Measurements from ENCODE around the gene GPR146.

- TF ChIP-seq, protein P1, sequence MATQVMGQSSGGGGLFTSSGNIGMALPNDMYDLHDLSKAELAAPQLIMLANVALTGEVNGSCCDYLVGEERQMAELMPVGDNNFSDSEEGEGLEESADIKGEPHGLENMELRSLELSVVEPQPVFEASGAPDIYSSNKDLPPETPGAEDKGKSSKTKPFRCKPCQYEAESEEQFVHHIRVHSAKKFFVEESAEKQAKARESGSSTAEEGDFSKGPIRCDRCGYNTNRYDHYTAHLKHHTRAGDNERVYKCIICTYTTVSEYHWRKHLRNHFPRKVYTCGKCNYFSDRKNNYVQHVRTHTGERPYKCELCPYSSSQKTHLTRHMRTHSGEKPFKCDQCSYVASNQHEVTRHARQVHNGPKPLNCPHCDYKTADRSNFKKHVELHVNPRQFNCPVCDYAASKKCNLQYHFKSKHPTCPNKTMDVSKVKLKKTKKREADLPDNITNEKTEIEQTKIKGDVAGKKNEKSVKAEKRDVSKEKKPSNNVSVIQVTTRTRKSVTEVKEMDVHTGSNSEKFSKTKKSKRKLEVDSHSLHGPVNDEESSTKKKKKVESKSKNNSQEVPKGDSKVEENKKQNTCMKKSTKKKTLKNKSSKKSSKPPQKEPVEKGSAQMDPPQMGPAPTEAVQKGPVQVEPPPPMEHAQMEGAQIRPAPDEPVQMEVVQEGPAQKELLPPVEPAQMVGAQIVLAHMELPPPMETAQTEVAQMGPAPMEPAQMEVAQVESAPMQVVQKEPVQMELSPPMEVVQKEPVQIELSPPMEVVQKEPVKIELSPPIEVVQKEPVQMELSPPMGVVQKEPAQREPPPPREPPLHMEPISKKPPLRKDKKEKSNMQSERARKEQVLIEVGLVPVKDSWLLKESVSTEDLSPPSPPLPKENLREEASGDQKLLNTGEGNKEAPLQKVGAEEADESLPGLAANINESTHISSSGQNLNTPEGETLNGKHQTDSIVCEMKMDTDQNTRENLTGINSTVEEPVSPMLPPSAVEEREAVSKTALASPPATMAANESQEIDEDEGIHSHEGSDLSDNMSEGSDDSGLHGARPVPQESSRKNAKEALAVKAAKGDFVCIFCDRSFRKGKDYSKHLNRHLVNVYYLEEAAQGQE (IDR thresholded peaks at IDR 0.05; ENCODE audit: insufficient read depth in 1 of 2, low read depth in 2 of 2, low read length in 2 of 2) = no peak
- TF ChIP-seq TAF1 (IDR thresholded peaks at IDR 0.05; ENCODE audit: borderline replicate concordance, insufficient read depth, low read length) (no peak), POLR2AphosphoS5 (IDR thresholded peaks at IDR 0.05; ENCODE audit: low read depth, low read length) (no peak), FOXP2 (optimal IDR thresholded peaks at IDR 0.05; ENCODE audit: borderline replicate concordance, extremely low read depth, extremely low read length, insufficient read depth) (no peak)
Observed at GRCh38 chr7:1027242-1028043, 16.9 kb upstream of the GPR146 start.

Measured in PFSK-1 (cell line).